H1 (cell line): ENCODE measurements around the gene CRYBG1. TPM values are rescaled to one million over a fixed set of nuclear protein-coding genes. Genes with fewer than 3 reads are reported as not detected.

Experiments
- CEBPB ChIP-seq: IDR thresholded peaks from 2 replicates; pipeline ENCODE4 v1.6.1; 2012; ENCODE audit warnings: low read depth, low read length
- CREB1 ChIP-seq: IDR thresholded peaks from 2 replicates; pipeline ENCODE4 v1.6.1; 2012; ENCODE audit warnings: inconsistent platforms
- HDAC6 ChIP-seq: IDR thresholded peaks from one replicate; pipeline ENCODE4 v1.7.1; 2012; ENCODE audit warnings: low read depth, mild to moderate bottlenecking, inconsistent platforms, low read length, moderate library complexity
- POLR2AphosphoS5 ChIP-seq: IDR thresholded peaks from 2 replicates; pipeline ENCODE4 v1.6.1; 2011; ENCODE audit warnings: low read depth, low read length
- SP1 ChIP-seq: IDR thresholded peaks from 2 replicates; pipeline ENCODE4 v1.6.1; 2011; ENCODE audit warnings: low read depth, low read length
- TAF1 ChIP-seq: IDR thresholded peaks from 2 replicates; pipeline ENCODE4 v1.6.1; 2011; ENCODE audit warnings: mild to moderate bottlenecking, low read depth, low read length
- polyA plus RNA-seq, 7 experiments: library from polyadenylated mRNA; depleted of rRNA in 3 of 7; stranded (reverse) in 5 of 7; unstranded in 2 of 7; fragments of >200 nt in 5 of 7; fragments of 200-250 nt in 2 of 7; gene quantifications; 1 replicate in 5 of 7; 2 replicates in 1 of 7; 4 replicates in 1 of 7; pipeline versions ENCODE4 v1.2.1 to v1.2.3, GENCODE V29; 2011 to 2013; ENCODE audit warnings: missing spikeins in 2 of 7, mixed read lengths in 2 of 7
- total RNA-seq: library from RNA; stranded (reverse); fragmentation: NEBNext Ultra II Directional; extraction: Animal tissue kit (Norgen Biotek cat#: 25700); gene quantifications from 2 replicates; pipeline ENCODE4 v1.2.1, GENCODE V29; 2021
- TF ChIP-seq, protein P1 (sequence below): IDR thresholded peaks from 2 replicates; pipeline ENCODE4 v1.6.1; 2012; ENCODE audit warnings: inconsistent platforms

CRYBG1 gene
- total and polyA plus RNA-seq, 2 of the 8 experiments (the other 6 are each of a cell fraction or from before 2014, with no cell fraction given), result 2.2 to 11.6 TPM

DNA sequence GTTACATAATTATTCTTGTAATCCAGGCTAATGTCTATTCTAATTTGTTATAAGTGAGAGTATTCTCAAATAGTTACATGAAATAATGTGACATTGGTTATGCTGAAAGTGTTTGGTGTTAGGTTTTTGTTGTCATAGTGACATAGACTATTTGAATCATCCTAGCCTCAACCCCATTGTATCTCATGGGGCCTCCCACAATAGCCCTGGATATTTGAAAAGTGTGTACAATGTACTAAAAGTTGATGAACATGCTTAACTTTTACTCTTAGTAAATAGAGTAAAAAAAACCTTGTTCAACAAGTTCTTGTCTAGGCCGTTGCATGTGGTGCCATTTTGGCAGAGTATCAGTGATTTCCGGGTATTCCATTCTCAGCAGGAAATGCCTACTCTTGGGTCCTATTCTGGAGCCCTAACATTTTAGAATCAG, 185.8 kb downstream of the CRYBG1 start (continued):
- TF ChIP-seq CREB1, result no peak
- no peak for TF ChIP-seq SP1
- TF ChIP-seq TAF1, result no peak
- TF ChIP-seq, protein P1, sequence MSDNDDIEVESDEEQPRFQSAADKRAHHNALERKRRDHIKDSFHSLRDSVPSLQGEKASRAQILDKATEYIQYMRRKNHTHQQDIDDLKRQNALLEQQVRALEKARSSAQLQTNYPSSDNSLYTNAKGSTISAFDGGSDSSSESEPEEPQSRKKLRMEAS, result no peak
- TF ChIP-seq CEBPB, result no peak
- TF ChIP-seq HDAC6, result no peak
- TF ChIP-seq POLR2AphosphoS5, result no peak
